K562 (cell line): ENCODE measurements around the gene RSPH9. TPM values are rescaled to one million over a fixed set of nuclear protein-coding genes. Genes with fewer than 3 reads are reported as not detected.

Source experiments
- ATAC-seq: fragments of 200-7000 bp; cut with Tn5 transposase; 3 replicates; pipeline ENCODE4 v1.9.1; 2020; ENCODE audit warnings: moderate library complexity
- BruUV-seq: library from RNA; stranded (reverse); fragments of 400-500 nt; replicated peaks from 2 replicates; lab custom pipeline; 2021; lab: Mats Ljungman, UMichigan
- CTCF ChIA-PET: fragments of 300-600 bp; formaldehyde crosslinking; extraction: SDS; loops from one replicate; lab custom pipeline; 2021; ENCODE audit warnings: low intra/inter-chr PET ratio; lab: Yijun Ruan, JAX
- POLR2A ChIA-PET: fragments of 300-600, 350-650 bp; sonication (Branson Sonifier 250); formaldehyde crosslinking; extraction: SDS; loops from one replicate; lab custom pipeline; 2021; ENCODE audit warnings: antibody characterized with exemption, inconsistent platforms; lab: Yijun Ruan, JAX
- DNase-seq, 4 experiments: peaks; one replicate each; pipeline versions ENCODE4 v3.0.0 to v3.0.0-alpha.2; 2011 to 2018; ENCODE audit warnings: low spot score in 3 of 4, mixed read lengths in 3 of 4; ENCODE audit errors: extremely low read depth in 1 of 4
- FAIRE-seq: peaks from 2 replicates; lab custom pipeline; 2011; peaks lifted over from hg19 to GRCh38; lab: Jason Lieb, UNC
- H2AFZ ChIP-seq: 2 replicates; pipeline ENCODE4 v1.6.0; 2011; ENCODE audit warnings: low read depth, low read length, control low read depth, inconsistent platforms
- H3K27ac ChIP-seq: fragments of 200-600 bp; 3 replicates; pipeline ENCODE4 v1.8.0; 2011; ENCODE audit warnings: low read depth, mild to moderate bottlenecking, control low read depth, inconsistent platforms, low read length, moderate library complexity, mixed read lengths; ENCODE audit errors: extremely low read depth
- H3K27me3 ChIP-seq, 2 experiments: fragments of 300-600 bp in 1 of 2; 2 replicates in 1 of 2; 3 replicates in 1 of 2; pipeline versions ENCODE4 v1.6.0 to v1.8.0; 2011; ENCODE audit warnings: inconsistent platforms in 2 of 2, low read length in 2 of 2, mild to moderate bottlenecking in 1 of 2, mixed read lengths in 1 of 2, moderate library complexity in 1 of 2; ENCODE audit not compliant: control insufficient read depth in 2 of 2, insufficient read depth in 2 of 2
- H3K36me3 ChIP-seq: fragments of 300-600 bp; 3 replicates; pipeline ENCODE4 v1.8.0; 2011; ENCODE audit warnings: mild to moderate bottlenecking, low read length, inconsistent platforms; ENCODE audit not compliant: control insufficient read depth, insufficient read depth
- H3K4me1 ChIP-seq, 2 experiments: fragments of 200-600 bp in 1 of 2; replicated peaks in 1 of 2; 2 replicates in 1 of 2; 3 replicates in 1 of 2; pipeline versions ENCODE4 v1.5.1 to v1.8.0; 2011; ENCODE audit warnings: inconsistent platforms in 2 of 2, low read length in 2 of 2, mild to moderate bottlenecking in 1 of 2, mixed read lengths in 1 of 2, moderate library complexity in 1 of 2; ENCODE audit not compliant: control insufficient read depth in 2 of 2, insufficient read depth in 2 of 2
- H3K4me2 ChIP-seq: 2 replicates; pipeline ENCODE4 v1.6.1; 2011; ENCODE audit warnings: low read length, control low read depth, inconsistent platforms, mixed read lengths; ENCODE audit not compliant: insufficient read depth
- H3K4me3 ChIP-seq: fragments of 200-600 bp; sonication (generic), shearing (Covaris generic); 2 replicates; pipeline ENCODE4 v1.5.1; 2016; ENCODE audit warnings: control low read depth, inconsistent platforms
- H3K79me2 ChIP-seq: fragments of 200-600 bp; 3 replicates; pipeline ENCODE4 v1.8.0; 2011; ENCODE audit warnings: low read length, inconsistent platforms; ENCODE audit not compliant: control insufficient read depth, insufficient read depth
- H3K9ac ChIP-seq, 2 experiments: 2 replicates each; pipeline versions ENCODE4 v1.6.0 to v1.6.1; 2011; ENCODE audit warnings: low read depth in 2 of 2, low read length in 2 of 2, control low read depth in 1 of 2, inconsistent platforms in 1 of 2, mild to moderate bottlenecking in 1 of 2, mixed read lengths in 1 of 2; ENCODE audit not compliant: insufficient read depth in 1 of 2
- H3K9me1 ChIP-seq: one replicate; pipeline ENCODE4 v1.6.0; 2011; ENCODE audit warnings: inconsistent platforms, mild to moderate bottlenecking, low read length, moderate library complexity; ENCODE audit not compliant: control insufficient read depth, insufficient read depth
- H3K9me3 ChIP-seq: replicated peaks from 2 replicates; pipeline ENCODE4 v1.5.1; 2011; ENCODE audit warnings: low read depth, low read length, inconsistent platforms; ENCODE audit not compliant: control insufficient read depth, insufficient read depth
- H4K20me1 ChIP-seq: replicated peaks from 2 replicates; pipeline ENCODE4 v1.6.1; 2011; ENCODE audit warnings: low read length, inconsistent platforms, mixed read lengths; ENCODE audit not compliant: control insufficient read depth, insufficient read depth
- BHLHE40 ChIP-seq: IDR thresholded peaks from 2 replicates; pipeline ENCODE4 v1.6.1; 2011; ENCODE audit warnings: low read length, improper control_type of control experiment
- CREM ChIP-seq: IDR thresholded peaks from 2 replicates; pipeline ENCODE4 v1.6.1; 2014; ENCODE audit warnings: antibody characterized with exemption, low read depth
- CTBP1 ChIP-seq: fragments of 450-650 bp; IDR thresholded peaks from 2 replicates; pipeline ENCODE4 v1.6.1; 2016; ENCODE audit warnings: borderline replicate concordance
- GTF2E2 ChIP-seq: fragments of 200-800 bp; sonication (Bioruptor generic); IDR thresholded peaks from 2 replicates; pipeline ENCODE4 v1.6.1; 2016; ENCODE audit warnings: missing genetic modification characterization, missing compliant biosample characterization
- MEIS2 ChIP-seq: fragments of 450-650 bp; IDR thresholded peaks from 2 replicates; pipeline ENCODE4 v1.6.1; 2014; ENCODE audit warnings: mild to moderate bottlenecking; ENCODE audit not compliant: partially characterized antibody
- NCOR1 ChIP-seq: fragments of 450-650 bp; IDR thresholded peaks from 2 replicates; pipeline ENCODE4 v1.6.1; 2016; ENCODE audit warnings: mild to moderate bottlenecking, moderate library complexity
- NFIC ChIP-seq: fragments of 450-650 bp; IDR thresholded peaks from 2 replicates; pipeline ENCODE4 v1.6.1; 2017; ENCODE audit warnings: mild to moderate bottlenecking, inconsistent platforms
- NR2F6 ChIP-seq: fragments of 450-650 bp; formaldehyde crosslinking; IDR thresholded peaks from 2 replicates; pipeline ENCODE4 v1.4.0; 2020; ENCODE audit warnings: mild to moderate bottlenecking
- NR3C1 ChIP-seq: sonication (generic); formaldehyde crosslinking; IDR thresholded peaks from 2 replicates; pipeline ENCODE4 v1.8.1; 2022; ENCODE audit warnings: missing genetic modification reagents
- POLR2AphosphoS2 ChIP-seq: IDR thresholded peaks from 2 replicates; pipeline ENCODE4 v1.6.1; 2012; ENCODE audit warnings: low read length, improper control_type of control experiment
- RBM14 ChIP-seq: fragments of 200-400 bp; formaldehyde crosslinking; IDR thresholded peaks from 2 replicates; pipeline ENCODE4 v1.6.1; 2018; ENCODE audit warnings: low read depth, mild to moderate bottlenecking, low read length, moderate library complexity, borderline replicate concordance; ENCODE audit not compliant: insufficient read depth
- RCOR1 ChIP-seq, 2 experiments: IDR thresholded peaks; 2 replicates each; pipeline ENCODE4 v1.6.1; 2012; ENCODE audit warnings: low read depth in 2 of 2, low read length in 2 of 2, borderline replicate concordance in 1 of 2, improper control_type of control experiment in 1 of 2
- ZKSCAN1 ChIP-seq: fragments of 150-350 bp; IDR thresholded peaks from 2 replicates; pipeline ENCODE4 v1.6.1; 2016; ENCODE audit warnings: low read depth, low read length
- ZNF57 ChIP-seq: fragments of 450-650 bp; formaldehyde crosslinking; IDR thresholded peaks from 2 replicates; pipeline ENCODE4 v1.4.0; 2020; ENCODE audit warnings: mild to moderate bottlenecking, moderate library complexity
- WGBS: fragments of 100-300 bp; shearing (Covaris generic); methylation state at CpG from one replicate; pipeline ENCODE4 v1.1.6; 2016; ENCODE audit warnings: low coverage, mixed read lengths; ENCODE audit not compliant: insufficient coverage; ENCODE audit errors: missing lambda C conversion rate; 5-methylcytosine and 5-hydroxymethylcytosine counted together
- in situ Hi-C: fragments of 300-500 bp; cut with MboI; formaldehyde crosslinking; loops from 4 replicates; pipeline ENCODE4 v1.15.0; 2018; ENCODE audit warnings: inconsistent platforms, mixed read lengths
- intact Hi-C: fragments of 100-400 bp; cut with micrococcal nuclease; formaldehyde crosslinking; loops from 2 replicates; pipeline ENCODE4 v1.14.2; 2022
- polyA plus RNA-seq, 8 experiments: library from polyadenylated mRNA; depleted of rRNA in 4 of 8; stranded (reverse) in 5 of 8; unstranded in 3 of 8; fragments of >200 nt; fragmentation: Nextera tagmentation in 2 of 8; fragmentation: Illumina TruSeq in 1 of 8; extraction: Ambion mirVana in 2 of 8; extraction: Trizol in 1 of 8; gene quantifications; 2 replicates each; pipeline versions ENCODE4 v1.2.1 to v1.2.3, GENCODE V29; 2011 to 2014; ENCODE audit warnings: inconsistent platforms in 1 of 8, missing spikeins in 1 of 8
- total RNA-seq, 7 experiments: library from RNA; depleted of rRNA in 6 of 7; stranded (reverse); fragments of >200 nt in 6 of 7; fragmentation: Illumina TruSeq in 2 of 7; extraction: Trizol in 2 of 7; gene quantifications; 2 replicates each; pipeline versions ENCODE4 v1.2.1 to v1.2.3, GENCODE V29; 2011 to 2021; ENCODE audit warnings: low replicate concordance in 1 of 7
- TF ChIP-seq, protein P1 (sequence below): fragments of 250-450 bp; sonication (Bioruptor Pico); IDR thresholded peaks from 2 replicates; pipeline ENCODE4 v1.5.0; 2022; ENCODE audit warnings: mild to moderate bottlenecking
- TF ChIP-seq, protein P2 (sequence below): fragments of 450-650 bp; IDR thresholded peaks from 2 replicates; pipeline ENCODE4 v1.6.1; 2016
- TF ChIP-seq, protein P3 (sequence below), 2 experiments: IDR thresholded peaks in 1 of 2; conservative IDR thresholded peaks in 1 of 2; 2 replicates each; pipeline ENCODE4 v1.6.1; 2016; ENCODE audit warnings: low read depth in 2 of 2, mild to moderate bottlenecking in 1 of 2, missing compliant biosample characterization in 1 of 2, missing genetic modification characterization in 1 of 2, moderate library complexity in 1 of 2

Gene RSPH9
- total and polyA plus RNA-seq, 9 of the 15 experiments (the other 6 are each of a cell fraction or from before 2014, with no cell fraction given) = 0.05 to 0.60 (median 0.39) TPM; not detected in 6

DNA sequence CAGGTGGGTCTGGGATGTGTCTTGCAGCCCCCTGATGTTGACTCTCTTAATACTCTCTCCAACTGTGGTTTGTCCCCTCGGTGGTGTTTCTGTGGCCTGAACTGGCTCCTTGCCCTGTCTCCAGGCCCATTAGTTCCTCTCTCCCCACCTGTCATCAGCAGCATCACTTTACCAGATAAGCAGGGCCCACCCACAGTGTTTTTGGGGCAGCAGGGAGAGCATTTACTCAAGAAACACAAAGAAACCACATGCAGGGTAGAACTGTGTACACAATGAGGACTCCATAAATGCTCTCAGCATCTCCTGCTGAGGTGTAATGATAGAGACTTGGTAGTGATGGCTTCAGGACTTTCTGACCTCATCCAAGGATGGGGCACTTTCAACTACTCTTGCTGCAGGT, 62.9 kb downstream of the RSPH9 start:
- H4K20me1 ChIP-seq = no peaks in the 10 kb centered on the region
- no peaks in the 10 kb centered on the region for H3K36me3 ChIP-seq
- H3K4me3 ChIP-seq = no peak overlapping the region
- POLR2A ChIA-PET = interaction anchor here (0.5 kb wide), 1 partner anchor 62 kb away, joined by 3 read pairs; the partner anchor contains the start of gene VEGFA
- intact Hi-C loops (no loop called here), in situ Hi-C loops (no loop called here)
- no peak overlapping the region for H2AFZ ChIP-seq
- FAIRE-seq = no peak
- no peak overlapping the region; a peak in 1 of 4 replicates for H3K9ac ChIP-seq
- WGBS = 0% methylated on average over 1 of the region's 1 CpG
- no peaks in the 10 kb centered on the region for H3K9me3 ChIP-seq
- no peaks in the 10 kb centered on the region for H3K27me3 ChIP-seq
- H3K9me1 ChIP-seq = no peaks in the 10 kb centered on the region
- no TSS peak for BruUV-seq
- no peak overlapping the region for H3K27ac ChIP-seq
- H3K4me1 ChIP-seq = peaks cover 10 to 54% of the 10 kb centered on the region in 2 experiments
- no peak overlapping the region for H3K4me2 ChIP-seq
- CTCF ChIA-PET = no interaction called here
- DNase-seq = no peak
- no peaks in the 10 kb centered on the region for H3K79me2 ChIP-seq
- no peak for ATAC-seq
- TF ChIP-seq RCOR1 (IDR thresholded peaks at IDR 0.05; ENCODE audit: borderline replicate concordance in 1 of 2, low read depth in 2 of 2, low read length in 2 of 2) (0 out of 4 replicates have a peak, but pooled peaks of 1 of the 2 experiments have one; percentile 28), NFIC (0 out of 2 replicates have a peak, but pooled peaks have one; percentile 17), NCOR1 (no peak), NR2F6 (CRISPR knock-in tag) (no peak), CREM (0 out of 2 replicates have a peak, but pooled peaks have one; percentile 24), GTF2E2 (no peak), MEIS2 (peak; percentile 81), NR3C1 (CRISPR knock-in tag) (no peak), RBM14 (no peak), ZNF57 (no peak), POLR2AphosphoS2 (no peak), ZKSCAN1 (no peak), BHLHE40 (no peak), CTBP1 (peak; percentile 81; the same call in 1 of the 2 replicates)
- TF ChIP-seq, protein P1, sequence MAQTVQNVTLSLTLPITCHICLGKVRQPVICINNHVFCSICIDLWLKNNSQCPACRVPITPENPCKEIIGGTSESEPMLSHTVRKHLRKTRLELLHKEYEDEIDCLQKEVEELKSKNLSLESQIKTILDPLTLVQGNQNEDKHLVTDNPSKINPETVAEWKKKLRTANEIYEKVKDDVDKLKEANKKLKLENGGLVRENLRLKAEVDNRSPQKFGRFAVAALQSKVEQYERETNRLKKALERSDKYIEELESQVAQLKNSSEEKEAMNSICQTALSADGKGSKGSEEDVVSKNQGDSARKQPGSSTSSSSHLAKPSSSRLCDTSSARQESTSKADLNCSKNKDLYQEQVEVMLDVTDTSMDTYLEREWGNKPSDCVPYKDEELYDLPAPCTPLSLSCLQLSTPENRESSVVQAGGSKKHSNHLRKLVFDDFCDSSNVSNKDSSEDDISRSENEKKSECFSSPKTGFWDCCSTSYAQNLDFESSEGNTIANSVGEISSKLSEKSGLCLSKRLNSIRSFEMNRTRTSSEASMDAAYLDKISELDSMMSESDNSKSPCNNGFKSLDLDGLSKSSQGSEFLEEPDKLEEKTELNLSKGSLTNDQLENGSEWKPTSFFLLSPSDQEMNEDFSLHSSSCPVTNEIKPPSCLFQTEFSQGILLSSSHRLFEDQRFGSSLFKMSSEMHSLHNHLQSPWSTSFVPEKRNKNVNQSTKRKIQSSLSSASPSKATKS = no peak
- TF ChIP-seq, protein P2, sequence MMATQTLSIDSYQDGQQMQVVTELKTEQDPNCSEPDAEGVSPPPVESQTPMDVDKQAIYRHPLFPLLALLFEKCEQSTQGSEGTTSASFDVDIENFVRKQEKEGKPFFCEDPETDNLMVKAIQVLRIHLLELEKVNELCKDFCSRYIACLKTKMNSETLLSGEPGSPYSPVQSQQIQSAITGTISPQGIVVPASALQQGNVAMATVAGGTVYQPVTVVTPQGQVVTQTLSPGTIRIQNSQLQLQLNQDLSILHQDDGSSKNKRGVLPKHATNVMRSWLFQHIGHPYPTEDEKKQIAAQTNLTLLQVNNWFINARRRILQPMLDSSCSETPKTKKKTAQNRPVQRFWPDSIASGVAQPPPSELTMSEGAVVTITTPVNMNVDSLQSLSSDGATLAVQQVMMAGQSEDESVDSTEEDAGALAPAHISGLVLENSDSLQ = peak; percentile 45; the same call in 1 of the 2 replicates
- TF ChIP-seq, protein P3, sequence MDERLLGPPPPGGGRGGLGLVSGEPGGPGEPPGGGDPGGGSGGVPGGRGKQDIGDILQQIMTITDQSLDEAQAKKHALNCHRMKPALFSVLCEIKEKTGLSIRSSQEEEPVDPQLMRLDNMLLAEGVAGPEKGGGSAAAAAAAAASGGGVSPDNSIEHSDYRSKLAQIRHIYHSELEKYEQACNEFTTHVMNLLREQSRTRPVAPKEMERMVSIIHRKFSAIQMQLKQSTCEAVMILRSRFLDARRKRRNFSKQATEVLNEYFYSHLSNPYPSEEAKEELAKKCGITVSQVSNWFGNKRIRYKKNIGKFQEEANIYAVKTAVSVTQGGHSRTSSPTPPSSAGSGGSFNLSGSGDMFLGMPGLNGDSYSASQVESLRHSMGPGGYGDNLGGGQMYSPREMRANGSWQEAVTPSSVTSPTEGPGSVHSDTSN (CRISPR knock-in tag; IDR thresholded peaks at IDR 0.05; ENCODE audit: low read depth) = no peak
- TF ChIP-seq, protein P3 (tag; conservative IDR thresholded peaks at IDR 0.05; ENCODE audit: low read depth) = peak; percentile 53; the same call in 1 of the 2 replicates
